NCI-H1436 treated with DMSO at 0.1 percent for 48 hours (cell line): ENCODE data around the gene EHBP1.

ENCODE experiments used
- DNase-seq: peaks from one replicate; lab custom pipeline; 2025; lab: John Stamatoyannopoulos, UW

EHBP1 gene

DNA sequence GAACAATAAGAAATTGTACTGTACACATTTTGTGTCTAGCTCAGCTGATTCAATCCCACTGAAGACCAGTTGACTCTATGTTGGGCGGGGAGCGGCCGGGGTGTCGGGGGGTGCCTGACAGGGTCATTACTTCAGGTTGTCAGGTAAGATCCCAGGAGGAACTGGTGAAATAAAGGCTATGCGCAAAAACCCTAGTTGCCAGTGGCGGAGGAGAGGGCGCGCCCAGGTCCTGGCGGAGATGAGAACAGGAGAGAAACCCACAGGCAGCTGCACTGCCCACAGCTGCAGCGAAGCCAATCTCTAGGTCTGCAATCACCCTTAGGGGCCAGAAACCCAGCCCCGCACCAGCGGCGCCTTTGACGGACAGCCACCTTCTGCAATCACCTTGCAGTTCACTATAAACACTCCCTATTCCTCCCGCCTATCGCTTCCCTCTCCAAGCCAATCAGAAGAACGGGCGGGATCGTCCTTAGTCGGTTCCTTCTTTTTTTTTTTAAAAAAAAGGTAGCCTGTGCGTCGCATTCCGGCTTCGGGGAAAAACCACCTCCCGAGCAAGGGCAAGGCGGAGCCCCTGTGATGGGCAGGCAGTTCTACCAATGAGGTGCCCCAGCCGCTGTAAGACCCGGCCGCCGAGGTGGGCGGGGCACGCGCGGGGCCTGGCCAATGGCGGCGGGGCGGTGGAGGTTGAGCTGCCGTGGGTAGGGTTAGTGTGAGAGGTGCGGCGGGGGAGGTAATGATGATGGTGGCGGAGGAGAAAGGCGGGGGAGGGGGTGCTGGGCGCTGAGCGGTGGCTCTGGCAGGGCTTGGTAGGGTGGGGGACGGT is at the start of gene EHBP1:
Gene EHBP1 (plus strand): TSS at position 707 of the 823 bp plus-strand sequence. CDS start 1,479 bp downstream, outside the sequence.
- DNase-seq, result peak; percentile 99

DNA sequence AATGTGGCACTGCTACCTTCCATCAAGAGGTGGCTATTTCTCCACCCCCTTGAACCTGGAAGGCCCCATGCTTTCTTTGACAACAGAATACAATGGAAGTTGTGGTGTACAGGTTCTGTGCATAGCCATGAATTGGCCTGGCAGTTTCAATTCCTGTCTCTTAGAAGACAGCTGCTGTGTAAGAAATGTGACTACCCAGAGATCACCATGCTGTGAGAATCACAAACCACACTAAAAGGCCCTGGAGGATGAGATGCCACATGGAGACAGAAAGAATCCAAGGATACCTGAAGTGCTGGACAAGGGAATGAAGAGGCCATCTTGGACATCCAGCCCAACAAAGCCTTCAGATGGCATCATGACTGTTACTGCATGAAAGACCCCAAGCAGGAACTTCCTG is 47.7 kb upstream of the EHBP1 start:
- DNase-seq, result no peak

DNA sequence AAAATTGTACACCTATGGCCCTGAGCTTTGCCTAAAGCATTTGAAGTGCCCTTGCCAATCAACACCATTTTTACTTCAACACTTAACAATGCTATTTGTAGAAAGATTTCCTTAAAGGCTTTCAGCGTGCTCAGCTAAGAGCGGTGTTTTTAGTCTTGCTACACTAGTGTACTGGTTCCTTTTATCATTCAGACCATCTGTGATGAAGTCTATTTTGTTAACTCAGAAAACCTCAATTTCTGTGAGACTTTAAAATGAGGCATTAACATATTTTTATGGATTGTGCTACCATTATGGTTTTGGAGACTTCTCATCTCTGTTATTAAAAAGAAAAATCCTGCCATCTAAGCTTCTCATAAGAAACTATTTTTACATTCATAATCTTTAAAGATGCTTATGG is 46.6 kb upstream of the EHBP1 start:
- no peak for DNase-seq

DNA sequence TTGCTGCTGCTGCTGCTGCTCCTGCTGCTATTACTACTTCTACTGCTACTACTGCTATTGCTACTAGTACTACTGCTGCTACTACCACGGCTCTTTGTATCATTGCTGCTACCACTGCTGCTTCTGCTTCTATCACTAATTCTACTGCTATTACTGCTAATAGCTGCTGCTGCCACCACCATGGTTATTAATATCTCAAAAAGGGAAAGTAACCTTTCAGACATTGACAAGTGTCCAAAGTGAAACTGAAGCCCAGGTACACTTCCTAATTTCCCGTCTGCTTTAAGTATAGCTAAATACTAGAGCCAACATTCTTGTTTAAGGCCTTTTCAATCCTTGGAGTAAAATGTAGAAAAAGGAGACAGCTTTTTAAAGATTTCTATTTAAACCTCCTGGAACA is 45.4 kb upstream of the EHBP1 start:
- DNase-seq, result no peak

DNA sequence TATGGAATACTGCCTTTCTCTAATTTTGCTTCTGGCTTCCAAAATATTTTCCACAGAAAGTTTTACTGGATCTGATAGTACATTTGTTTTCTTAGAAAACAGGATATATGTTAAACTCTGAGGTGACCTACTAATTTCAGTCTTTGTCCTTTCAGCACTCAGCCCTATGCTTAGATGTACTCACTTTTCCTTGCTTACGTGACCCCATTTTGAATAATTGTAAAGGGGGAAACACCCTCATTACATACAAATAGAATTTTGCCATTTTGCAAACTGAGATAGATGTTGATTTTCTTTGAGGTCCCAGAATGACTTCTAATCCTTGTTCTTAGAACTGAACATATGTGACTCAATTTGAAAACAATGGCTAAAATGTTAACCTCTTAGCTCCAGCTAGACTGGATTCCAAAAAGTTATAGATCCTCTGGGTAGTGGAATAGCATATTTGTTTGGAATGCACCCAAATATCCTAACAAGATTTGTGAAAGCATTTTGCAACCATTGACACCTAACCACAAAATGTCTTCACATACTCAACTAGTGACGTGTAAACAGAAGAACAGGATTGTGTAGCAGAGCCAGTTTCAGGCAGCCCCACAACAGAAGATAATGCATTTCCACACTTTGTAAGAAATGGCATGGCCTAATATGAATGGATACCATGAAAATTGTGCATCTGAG is 44.8 kb upstream of the EHBP1 start:
- no peak for DNase-seq

DNA sequence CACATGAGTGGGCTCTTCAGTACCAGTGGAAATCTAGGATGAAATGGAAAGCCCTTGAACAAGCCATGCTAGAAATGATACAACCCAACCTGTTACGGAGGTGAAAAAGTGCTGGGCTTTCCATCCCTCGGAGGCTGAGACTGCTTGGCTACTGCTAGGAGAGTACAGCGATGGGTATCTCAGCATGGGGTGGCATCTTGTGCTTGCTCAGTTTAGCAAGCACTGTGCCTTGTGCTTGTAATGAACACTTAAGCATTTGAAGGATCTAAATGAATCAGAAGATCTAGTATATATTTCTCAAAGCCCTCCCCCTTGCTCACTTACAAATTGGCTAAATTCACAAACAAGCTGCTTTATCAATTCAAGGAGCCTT is 44.3 kb upstream of the EHBP1 start:
- DNase-seq, result no peak

DNA sequence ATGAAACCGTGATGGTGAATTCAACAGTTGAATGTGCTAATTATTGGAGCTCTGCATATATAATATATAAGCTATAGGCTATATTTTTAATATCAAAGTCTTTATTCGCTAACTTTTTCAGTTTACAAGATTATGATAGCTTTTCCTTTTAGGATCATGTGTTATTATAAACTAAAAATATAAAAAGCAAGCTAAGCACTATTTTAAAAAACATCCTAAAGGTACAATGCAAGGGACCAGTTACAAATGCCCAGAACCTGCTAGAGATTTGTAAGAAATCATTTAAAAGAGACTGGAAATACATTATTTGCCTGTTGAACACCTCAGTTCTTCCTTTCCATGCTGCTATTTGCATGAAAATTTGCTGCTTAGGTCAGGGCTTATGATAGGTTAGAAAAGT is 43.4 kb upstream of the EHBP1 start:
- no peak for DNase-seq

DNA sequence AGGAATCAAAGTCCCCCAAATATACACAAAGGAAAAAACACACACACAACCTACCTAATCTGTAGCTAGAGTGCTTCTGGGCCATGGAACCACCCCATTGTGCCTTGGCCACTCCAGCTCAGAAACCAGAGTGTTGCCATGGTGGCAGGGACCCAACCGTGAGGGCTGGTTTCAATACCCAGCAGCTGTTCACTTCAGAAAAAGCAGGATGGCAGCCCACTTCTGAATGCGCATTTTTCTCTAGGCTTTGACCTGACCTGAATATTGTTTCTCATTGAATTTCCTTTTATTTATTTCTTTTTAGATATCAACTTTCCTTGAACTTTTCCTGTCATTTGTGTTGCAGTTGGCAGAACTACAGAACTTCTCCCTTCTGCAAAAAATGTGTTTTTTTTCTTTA is 43.0 kb upstream of the EHBP1 start:
- DNase-seq, result no peak

DNA sequence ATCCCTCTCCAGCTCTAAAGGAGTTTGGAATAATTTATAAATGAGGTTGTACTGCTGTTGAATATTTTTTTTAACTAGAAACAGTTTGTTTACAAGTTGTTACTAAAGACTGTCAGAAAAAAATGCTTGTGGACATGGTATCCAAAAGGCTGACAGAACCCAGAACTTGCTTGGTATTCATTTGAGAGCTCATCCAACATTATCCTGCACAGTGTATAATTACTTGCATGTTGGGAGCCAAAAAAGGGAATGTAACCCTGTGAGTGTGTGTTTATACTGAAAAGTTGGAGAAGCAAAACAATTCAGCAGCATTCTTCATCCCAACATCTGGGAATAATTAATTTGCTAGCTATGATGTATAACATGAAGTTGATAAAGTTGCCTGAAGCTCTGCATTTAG is 42.1 kb upstream of the EHBP1 start:
- no peak for DNase-seq

DNA sequence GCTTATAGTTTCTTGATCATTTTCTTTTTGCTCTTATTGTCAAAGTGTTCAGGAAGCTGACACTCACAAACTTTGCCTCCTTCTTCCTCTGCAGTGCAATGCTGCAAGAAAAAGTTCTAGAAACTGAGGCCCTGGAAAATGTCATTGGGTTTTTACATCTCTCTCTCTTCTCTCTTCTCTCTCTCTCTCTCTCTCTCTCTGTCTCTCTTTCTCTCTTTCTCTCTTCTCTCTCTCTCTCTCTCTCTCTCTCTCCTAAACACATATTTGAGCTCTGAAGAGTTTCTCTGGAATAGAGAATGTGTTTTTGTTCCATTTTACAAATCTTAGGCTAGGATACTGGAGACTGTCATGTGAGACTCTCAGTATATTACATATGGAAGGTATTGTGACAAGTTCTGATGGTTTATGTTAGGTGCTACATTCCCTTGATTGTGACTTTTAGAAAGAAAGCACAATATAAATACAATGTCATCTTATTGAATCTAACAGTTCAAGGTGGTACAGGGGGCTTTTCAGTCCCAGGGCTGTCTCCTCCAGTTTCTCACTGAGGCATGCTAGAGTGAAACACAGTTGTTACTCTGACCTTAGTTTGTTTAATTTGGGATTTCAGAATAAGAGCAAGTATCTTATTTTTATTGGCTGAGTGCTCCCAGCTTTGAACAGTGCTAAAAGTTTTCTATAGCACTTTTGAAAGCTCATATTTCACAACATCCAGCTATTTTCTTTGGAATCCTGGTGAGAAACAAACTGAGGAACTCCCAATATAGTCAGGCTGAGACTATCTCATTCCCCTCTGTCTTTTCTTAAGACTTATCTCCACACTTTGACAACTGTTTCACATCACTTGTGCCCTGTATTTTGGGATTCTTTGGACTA is 41.4 kb upstream of the EHBP1 start:
- DNase-seq, result no peak

DNA sequence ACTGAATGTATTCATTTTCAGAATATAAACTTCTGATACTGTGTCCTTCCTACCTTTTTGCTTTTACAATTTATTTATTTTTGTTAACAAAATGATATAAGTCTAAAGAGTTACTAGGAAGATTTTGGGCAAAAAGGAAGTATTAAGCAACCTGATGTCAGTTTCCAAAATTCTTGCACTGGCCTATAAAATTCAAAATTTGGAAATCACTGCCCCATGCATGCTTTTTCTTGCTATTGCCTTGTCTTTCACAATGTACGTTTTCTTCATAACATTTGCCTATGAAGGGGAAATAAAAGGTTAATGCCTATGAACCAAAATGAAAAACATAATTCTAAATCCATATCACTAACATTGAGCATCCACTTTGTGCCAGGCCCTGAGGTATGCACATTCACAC is 40.1 kb upstream of the EHBP1 start:
- no peak for DNase-seq

DNA sequence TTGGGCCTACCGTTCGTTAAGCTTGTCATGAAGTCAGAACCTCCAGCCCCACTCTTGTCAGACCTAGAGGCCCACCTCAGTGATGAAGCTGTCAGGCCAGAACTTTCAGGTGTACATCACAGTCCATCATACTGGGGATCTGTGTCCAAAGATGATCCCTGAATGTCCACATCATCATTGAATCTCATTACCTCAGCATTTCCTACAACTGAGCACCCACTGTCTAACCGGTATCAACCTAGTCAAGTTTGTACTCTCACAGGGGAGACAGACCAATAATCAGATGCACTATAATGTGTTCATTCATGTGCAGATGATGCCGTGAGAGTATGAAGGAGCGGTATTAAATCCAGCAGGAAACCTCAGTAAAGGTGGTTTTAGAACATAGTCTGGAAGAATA is 36.3 kb upstream of the EHBP1 start:
- no peak for DNase-seq

DNA sequence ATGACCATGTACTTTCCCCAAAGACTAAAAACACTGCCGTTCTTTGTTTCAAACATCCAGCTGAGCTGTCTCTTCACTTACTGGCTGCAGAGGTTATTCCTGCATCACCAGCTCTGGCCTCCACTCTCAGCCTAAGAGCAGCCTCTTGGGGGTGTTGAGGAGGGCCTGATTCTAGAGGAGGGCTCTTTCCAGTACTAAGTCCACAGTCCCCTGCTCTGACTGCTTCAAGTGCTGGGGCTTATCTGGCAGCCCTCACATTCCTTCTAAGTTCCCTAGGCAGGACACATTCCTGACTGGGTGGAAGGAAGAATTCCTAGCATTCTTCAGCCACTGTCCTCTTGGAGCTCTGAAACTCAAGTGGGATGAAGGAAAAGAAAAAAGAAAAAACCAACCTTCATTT is 32.9 kb upstream of the EHBP1 start:
- no peak for DNase-seq

DNA sequence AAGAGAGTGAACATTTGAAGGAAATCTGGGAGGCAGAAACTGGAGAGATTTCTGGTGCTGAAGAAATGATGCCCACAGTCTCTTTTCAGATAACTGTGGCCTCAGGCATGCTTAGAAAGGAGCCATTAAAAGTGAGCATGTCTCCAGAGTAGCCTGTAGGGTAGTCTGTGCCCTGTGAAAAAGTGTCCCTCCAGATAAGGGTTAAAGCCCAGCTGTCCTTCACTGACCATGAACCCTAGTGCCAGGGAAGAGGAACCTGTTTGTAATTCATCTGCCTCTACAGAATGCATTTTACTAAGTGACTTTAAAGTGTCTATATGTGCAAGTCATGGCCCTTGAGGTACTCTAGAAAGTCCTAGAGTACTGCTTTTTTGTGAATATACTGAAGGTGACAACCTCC is 30.5 kb upstream of the EHBP1 start:
- DNase-seq, result no peak

DNA sequence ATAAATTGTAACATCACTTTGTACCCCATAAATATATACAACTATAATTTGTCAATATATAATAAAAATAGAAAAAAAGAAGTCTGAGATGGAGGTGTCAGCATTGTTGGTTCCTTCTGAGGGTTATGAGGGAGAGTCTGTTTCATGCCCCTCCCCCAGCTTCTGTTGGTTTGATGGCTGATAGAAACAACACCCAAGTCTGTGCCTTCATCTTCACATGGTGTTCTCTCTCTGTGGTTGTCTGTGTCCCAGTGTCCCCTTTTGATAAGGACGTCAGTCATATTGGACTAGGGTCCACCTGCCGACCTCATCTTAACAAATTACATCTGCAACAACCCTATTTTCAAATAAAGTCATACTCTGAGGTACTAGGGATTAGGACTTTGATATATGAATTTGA is 20.3 kb upstream of the EHBP1 start:
- no peak for DNase-seq

DNA sequence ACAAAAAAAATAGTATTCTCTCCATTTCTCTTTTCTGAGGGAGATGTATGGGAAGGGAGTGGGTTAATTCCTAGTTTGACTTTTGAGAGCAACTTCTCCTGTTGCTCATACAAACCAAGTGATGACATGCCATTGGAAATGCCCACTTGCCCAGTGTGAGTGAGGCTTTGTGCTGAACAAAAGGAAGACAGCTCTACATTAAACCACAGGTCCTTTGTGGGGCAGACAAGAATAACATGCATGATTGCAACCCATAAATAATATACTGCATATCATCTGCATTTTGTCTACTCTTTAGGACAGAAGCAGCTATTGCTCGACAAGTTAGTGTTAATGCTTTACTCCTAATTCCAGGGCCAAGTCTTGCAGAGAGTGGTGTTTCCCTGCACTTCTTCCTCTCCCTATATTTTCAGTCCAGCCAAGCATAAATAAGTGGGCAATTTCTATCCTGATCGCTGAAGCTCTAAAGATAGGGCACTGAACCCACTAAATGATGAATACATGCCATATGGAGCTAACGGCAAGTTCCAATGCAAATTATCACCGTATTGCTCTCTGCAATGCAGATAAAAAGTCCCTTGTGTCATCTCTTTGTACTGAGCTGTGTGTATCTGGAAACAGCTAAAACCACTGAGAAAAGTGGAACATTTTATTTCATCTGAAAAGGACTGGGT is 19.4 kb upstream of the EHBP1 start:
- no peak for DNase-seq

DNA sequence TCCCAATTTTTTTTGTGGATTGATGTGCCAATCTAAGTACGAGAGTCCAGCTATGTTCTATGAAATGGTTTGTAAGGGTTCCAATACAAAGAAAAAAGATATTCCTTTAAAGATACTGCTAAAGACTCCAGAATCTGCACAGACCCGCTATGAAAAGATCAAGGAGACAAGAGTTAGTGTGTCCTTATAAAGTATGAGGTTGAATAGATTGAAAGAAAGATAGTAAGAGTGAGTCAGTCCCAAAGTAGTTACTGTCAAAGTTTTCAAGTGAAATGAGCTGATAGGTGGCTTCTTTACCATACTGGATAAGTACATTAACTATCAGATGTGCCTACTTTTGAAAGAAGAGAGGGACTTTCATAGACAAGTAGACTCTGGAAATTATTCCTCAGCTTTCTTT is 17.9 kb upstream of the EHBP1 start:
- no peak for DNase-seq

DNA sequence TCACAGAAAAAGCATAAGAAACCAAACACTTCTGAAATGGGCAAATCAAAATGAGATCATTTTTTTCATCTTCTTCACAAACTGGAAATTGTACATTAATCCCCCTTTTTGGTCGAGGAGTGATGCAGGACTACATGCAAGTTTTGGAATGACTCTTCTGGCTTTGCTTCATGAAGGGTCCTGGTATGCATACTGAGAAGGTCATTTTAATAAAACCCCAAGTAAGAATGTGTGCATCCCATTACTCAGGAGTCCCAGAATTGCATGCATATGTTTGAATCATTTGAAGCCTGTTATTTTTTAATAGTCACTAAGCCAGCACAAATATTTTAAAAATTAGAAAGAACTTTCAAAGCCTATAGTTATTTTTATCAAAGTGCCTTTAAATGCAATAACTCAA is 16.7 kb upstream of the EHBP1 start:
- DNase-seq, result no peak

DNA sequence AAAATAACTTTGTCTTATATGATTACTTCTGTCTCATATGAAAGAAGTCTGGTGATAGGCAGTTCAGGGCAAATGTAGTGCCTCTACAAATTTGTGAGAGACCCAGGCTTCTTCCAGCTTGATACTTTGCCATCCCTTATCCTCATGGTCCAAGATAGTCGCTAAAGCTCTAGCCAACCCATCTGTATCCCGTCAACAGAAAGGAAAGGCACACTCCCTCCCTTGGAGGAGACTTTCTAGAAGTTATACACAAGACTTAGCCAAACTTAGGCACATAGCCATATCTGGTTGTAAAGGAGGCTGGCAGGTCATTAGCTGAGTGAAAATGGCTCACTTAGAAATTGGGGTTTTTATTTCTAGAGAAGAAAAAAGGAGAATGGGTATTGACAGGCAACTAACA is 14.3 kb upstream of the EHBP1 start:
- DNase-seq, result no peak

DNA sequence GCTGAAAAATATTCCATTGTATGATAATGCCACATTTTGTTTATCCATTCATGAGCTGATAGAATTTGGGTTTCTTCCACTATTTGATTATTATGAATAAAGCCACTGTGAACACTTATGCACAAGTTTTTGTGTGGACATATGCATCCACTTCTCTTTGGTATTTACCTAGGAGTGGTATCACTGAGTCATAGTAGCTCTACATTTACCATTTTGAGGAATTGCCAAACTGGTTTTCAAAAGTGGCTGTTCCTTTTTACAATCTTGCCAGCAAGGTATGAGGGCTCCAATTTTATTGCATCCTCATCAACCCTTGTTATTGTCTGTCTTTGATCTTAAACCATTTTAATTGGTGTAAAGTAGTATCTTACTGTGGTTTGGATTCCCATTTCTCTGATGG is 13.3 kb upstream of the EHBP1 start:
- DNase-seq, result no peak

DNA sequence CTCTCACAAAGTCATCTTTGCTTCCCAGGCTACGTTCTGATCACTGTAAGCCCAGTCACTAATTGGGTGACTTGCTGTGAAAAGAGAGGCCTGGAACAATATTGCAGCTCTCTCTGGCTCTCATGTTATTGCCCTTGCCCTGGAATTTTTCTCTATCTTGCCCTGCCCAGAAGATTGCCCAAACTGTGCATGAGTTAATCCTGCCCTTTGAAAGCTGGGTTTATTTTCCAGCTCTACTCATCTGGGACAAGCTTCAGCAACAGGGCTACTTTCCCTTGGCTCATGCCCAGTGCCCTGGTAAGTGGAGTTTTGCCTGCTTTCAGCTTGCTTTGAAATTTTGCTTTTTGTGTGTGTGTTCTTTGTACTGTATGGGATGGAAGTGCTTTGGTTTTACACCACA is 6.9 kb upstream of the EHBP1 start:
- no peak for DNase-seq

DNA sequence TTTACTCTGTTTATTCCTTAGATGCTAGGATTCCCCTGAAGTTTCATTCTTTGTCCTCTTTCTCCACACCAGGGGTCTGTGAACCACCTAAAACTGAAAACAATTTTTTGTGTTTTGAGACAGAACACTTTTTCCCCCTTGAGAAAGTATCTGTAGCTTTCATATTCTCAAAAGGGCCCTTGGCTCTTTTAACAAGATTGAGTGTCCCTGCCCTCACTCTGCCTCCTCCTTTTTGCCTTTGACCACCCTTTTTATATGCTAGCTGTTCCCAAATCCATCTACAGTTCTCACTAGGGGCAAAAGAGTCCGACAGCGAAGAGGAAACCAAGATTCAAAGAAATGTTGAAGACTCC is 883 bp upstream of the EHBP1 start:
- DNase-seq, result no peak
